ENCODE data around the gene SETD7. TPM values are rescaled to one million over a fixed set of nuclear protein-coding genes. Genes with fewer than 3 reads are reported as not detected.

Gene SETD7
- total and polyA plus RNA-seq, 12 donors = 12.0 to 79.2 (median 52.8) TPM

DNA sequence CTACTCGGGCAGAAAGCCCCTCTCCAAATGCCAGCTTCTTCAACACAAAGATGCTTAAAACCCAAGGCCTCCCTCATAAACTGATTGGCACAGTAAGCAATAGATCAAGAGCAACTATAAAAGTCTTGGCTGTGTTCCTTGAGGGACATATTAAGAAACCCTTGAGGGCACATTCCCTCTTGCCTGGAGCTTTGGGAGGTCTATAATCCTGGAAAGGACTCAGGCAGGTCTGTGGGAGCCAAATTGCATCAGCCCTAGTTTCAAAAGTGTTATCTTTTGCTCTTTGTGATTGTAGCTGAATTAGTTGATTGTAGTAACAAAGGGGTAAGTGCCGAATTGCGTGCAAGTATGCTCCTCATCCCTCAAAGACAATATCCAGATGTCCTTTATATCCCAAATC is 18.6 kb upstream of the SETD7 start:
- Histone ChIP-seq H3K27ac (no peak overlapping the region), H3K4me1 (no peaks in the 10 kb centered on the region), H3K9me3 (no peaks in the 10 kb centered on the region), H3K27me3 (no peaks in the 10 kb centered on the region), H3K36me3 (no peaks in the 10 kb centered on the region), H3K4me3 (no peak overlapping the region)
- intact Hi-C loops (cut with DNase I) = no loop called here
- no peak for ATAC-seq
- TF ChIP-seq CTCF (IDR thresholded peaks at IDR 0.05) = no peak
- DNase-seq = no peak
- 87% methylated on average over 3 of the region's 3 CpGs for WGBS, 2 donors

GRCh38 chr4:139568206-139568955 is 12.4 kb upstream of the SETD7 start:
- no peaks in the 10 kb centered on the region for H3K9me3 ChIP-seq
- DNase-seq (no peak), ATAC-seq (no peak)
- no peaks in the 10 kb centered on the region for H3K36me3 ChIP-seq
- no peak overlapping the region for H3K27ac ChIP-seq
- no peaks in the 10 kb centered on the region for H3K27me3 ChIP-seq
- H3K4me3 ChIP-seq = no peak overlapping the region
- H3K4me1 ChIP-seq = peaks cover 0 to 2% (median 0%) of the 10 kb centered on the region in 9 donors
- intact Hi-C loops (cut with DNase I) = no loop called here
- TF ChIP-seq CTCF (IDR thresholded peaks at IDR 0.05) = no peak
- 84 to 87% methylated on average over 10 of the region's 10 CpGs for WGBS, 2 donors

DNA sequence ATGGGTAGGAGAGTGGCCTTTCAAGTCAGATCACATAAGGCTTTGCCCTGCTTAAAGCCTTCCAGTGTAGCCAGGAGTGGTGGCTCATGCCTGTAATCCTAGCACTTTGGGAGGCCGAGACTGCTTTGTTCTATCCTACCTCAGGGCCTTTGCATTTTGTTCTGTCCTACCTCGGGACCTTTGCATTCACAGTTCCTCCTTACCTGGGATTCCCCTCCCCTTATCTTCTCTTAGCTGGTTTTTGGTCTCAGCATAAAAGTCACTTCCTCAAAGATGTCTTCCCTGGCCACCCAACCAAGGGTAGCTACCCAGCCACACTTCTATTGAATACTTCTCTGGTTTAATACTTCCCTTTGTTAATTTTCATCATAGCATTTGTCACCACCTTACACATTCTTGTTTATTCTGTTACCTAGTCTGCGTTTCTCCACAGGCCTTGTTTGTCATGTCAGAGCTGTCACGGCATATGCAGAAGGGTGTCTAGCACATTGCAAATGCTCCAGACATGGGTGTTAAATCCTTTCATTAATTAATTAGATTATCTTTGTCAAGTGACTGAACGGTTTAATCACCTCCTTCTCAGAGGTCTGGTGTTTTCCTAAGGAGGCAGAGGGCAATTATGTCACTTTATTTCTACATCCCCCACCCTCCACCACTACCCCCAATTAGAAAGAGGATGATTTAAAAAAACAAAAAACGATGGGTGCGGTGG is 11.3 kb upstream of the SETD7 start:
- DNase-seq (no peak), ATAC-seq (no peak)
- intact Hi-C loops (cut with DNase I) = no loop called here
- H3K4me3 ChIP-seq = no peak overlapping the region
- no peak for TF ChIP-seq CTCF (IDR thresholded peaks at IDR 0.05)
- H3K9me3 ChIP-seq = no peaks in the 10 kb centered on the region
- H3K4me1 ChIP-seq = peaks cover 0 to 6% (median 0%) of the 10 kb centered on the region in 9 donors
- WGBS, 2 donors = 86 to 91% methylated on average over 7 of the region's 7 CpGs
- no peaks in the 10 kb centered on the region for H3K36me3 ChIP-seq
- H3K27ac ChIP-seq = no peak overlapping the region
- H3K27me3 ChIP-seq = no peaks in the 10 kb centered on the region

DNA sequence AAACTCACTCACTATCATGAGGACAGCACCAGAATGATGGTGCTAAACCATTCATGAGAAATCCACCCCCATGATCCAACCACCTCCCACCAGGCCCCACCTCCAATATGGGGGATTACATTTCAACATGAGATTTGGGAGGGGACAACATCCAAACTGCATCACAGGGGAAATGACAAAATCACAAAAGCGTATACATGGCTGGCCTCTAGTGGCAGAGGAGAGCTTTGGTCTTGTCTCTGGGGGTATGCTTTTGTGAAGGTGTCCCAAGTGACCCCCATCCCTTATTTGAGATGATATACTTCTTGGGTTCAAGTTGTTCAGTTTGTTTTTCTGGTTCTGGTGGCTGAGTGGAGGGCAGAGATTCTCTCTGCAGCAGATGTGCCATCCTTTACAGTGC is 8.5 kb upstream of the SETD7 start:
- TF ChIP-seq CTCF (IDR thresholded peaks at IDR 0.05) = peak in 1 of 9 donors; percentile 11
- H3K4me3 ChIP-seq = no peak overlapping the region
- no peak for DNase-seq
- H3K36me3 ChIP-seq = no peaks in the 10 kb centered on the region
- WGBS, 2 donors = 92 to 100% methylated on average over 1 of the region's 1 CpG
- no peaks in the 10 kb centered on the region for H3K27me3 ChIP-seq
- H3K4me1 ChIP-seq = peaks cover 0 to 23% (median 12%) of the 10 kb centered on the region in 9 donors
- no peaks in the 10 kb centered on the region for H3K9me3 ChIP-seq
- H3K27ac ChIP-seq = no peak overlapping the region
- no peak for ATAC-seq
- intact Hi-C loops (cut with DNase I) = no loop called here
